ENCODE results near the gene MTRR.

DNA sequence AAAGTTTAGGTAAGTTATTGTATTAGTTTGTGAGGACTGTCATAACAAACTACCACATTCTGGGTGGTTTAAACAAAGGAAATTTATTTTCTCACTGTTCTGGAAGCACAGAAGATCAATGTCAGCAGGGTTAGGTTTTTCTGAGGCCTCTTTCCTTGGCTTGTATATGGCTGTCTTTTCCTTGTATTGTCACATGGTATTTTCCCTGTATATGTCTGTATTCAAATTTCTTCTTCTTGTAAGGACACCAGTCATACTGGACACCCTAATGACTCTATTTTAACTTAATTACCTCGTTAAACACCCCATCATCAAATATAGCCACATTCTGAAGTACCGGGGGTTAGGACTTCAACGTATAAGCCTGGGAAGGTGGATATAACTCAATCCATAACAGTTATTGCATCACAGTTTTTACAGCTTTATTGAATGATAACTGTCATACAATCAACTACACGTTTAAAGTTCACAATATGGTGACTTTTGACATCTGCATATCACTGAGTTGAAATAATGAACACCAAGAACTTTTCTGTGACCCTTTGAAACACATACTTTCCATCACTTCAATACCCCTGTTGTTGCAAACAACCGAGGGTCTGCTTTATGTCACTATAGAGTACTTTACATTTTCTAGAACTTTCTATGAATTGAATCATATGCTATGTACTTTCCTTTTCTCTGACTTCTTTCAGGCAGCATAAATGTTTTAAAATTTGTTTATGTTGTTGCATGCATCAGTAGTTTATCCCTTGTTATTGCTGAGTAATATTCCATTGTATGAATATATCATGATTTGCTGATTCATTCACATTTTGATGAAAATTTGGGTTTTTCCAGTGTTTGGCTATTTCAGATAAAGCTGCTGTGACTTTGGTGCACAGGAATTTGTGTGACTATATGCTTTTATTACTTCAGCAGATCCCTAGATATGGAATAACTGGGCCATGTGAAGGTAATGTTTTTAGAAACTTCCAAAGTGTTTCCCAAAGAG lies 48.5 kb downstream of the MTRR start:
- TF ChIP-seq, protein P1, sequence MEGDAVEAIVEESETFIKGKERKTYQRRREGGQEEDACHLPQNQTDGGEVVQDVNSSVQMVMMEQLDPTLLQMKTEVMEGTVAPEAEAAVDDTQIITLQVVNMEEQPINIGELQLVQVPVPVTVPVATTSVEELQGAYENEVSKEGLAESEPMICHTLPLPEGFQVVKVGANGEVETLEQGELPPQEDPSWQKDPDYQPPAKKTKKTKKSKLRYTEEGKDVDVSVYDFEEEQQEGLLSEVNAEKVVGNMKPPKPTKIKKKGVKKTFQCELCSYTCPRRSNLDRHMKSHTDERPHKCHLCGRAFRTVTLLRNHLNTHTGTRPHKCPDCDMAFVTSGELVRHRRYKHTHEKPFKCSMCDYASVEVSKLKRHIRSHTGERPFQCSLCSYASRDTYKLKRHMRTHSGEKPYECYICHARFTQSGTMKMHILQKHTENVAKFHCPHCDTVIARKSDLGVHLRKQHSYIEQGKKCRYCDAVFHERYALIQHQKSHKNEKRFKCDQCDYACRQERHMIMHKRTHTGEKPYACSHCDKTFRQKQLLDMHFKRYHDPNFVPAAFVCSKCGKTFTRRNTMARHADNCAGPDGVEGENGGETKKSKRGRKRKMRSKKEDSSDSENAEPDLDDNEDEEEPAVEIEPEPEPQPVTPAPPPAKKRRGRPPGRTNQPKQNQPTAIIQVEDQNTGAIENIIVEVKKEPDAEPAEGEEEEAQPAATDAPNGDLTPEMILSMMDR (IDR thresholded peaks at IDR 0.05; ENCODE audit: low read depth, low read length): no peak
- no peak for TF ChIP-seq EZH2phosphoT487 (IDR thresholded peaks at IDR 0.05; ENCODE audit: low read depth)

All from OCI-LY3 (cell line).